Esophagus muscularis mucosa (tissue), 3 donors: ENCODE data around the gene IRAK1.

Experiments
- CTCF ChIP-seq, 3 experiments: fragments of 200-600 bp in 2 of 3; fragments of 450-650 bp in 1 of 3; sonication (generic) in 2 of 3; IDR thresholded peaks; one replicate each; pipeline ENCODE4 v1.5.1; 2017 to 2019; ENCODE audit warnings: antibody characterized with exemption in 3 of 3, mild to moderate bottlenecking in 2 of 3, moderate library complexity in 1 of 3
- EP300 ChIP-seq: sonication (generic); formaldehyde crosslinking; IDR thresholded peaks from one replicate; pipeline ENCODE4 v1.6.1; 2017; ENCODE audit warnings: antibody characterized with exemption

GRCh38 chrX:154032653-154033052 lies 13.0 kb upstream of the IRAK1 start:
- TF ChIP-seq CTCF (IDR thresholded peaks at IDR 0.05): no peak
- no peak for TF ChIP-seq EP300
